Bronchial epithelial cell (primary cell): Measurements from ENCODE around the gene SGK2. TPM values are rescaled to one million over a fixed set of nuclear protein-coding genes. Genes with fewer than 3 reads are reported as not detected.

ENCODE experiments used
- DNase-seq: peaks from one replicate; pipeline ENCODE4 v3.0.0-alpha.2; 2010; ENCODE audit warnings: low read depth
- FAIRE-seq: peaks from 2 replicates; lab custom pipeline; 2011; peaks lifted over from hg19 to GRCh38; lab: Jason Lieb, UNC
- H3K27me3 ChIP-seq: 2 replicates; pipeline ENCODE4 v1.5.1; 2011; ENCODE audit warnings: low read length; ENCODE audit not compliant: control insufficient read depth, insufficient read depth
- H3K36me3 ChIP-seq: 2 replicates; pipeline ENCODE4 v1.5.1; 2011; ENCODE audit warnings: low read length; ENCODE audit not compliant: control insufficient read depth, insufficient read depth
- H3K4me3 ChIP-seq: 2 replicates; pipeline ENCODE4 v1.5.1; 2011; ENCODE audit warnings: mild to moderate bottlenecking, low read depth, low read length, control low read depth
- CTCF ChIP-seq: IDR thresholded peaks from 2 replicates; pipeline ENCODE4 v1.5.1; 2011; ENCODE audit warnings: mild to moderate bottlenecking, moderate library complexity, low read length, control low read depth, inconsistent platforms; ENCODE audit not compliant: insufficient read depth, severe bottlenecking
- total RNA-seq: library from RNA; depleted of rRNA; stranded (reverse); fragments of >200 nt; gene quantifications from 2 replicates; pipeline ENCODE4 v1.2.1, GENCODE V29; 2014

Gene SGK2
- total RNA-seq: 0.38 and 0.53 TPM in 2 replicates

- Histone ChIP-seq H3K27me3 (peaks cover 2% of the 10 kb centered on the region), H3K36me3 (no peaks in the 10 kb centered on the region), H3K4me3 (no peak within 1 kb of the TSS)
- peak; percentile 37 for DNase-seq
- no peak for TF ChIP-seq CTCF
- FAIRE-seq: no peak
Observed at GRCh38 chr20:43558412-43559146, at the start of gene SGK2. SGK2 (plus strand) TSS chr20:43559027; CDS start chr20:43566496, 7,469 bp downstream.

DNA sequence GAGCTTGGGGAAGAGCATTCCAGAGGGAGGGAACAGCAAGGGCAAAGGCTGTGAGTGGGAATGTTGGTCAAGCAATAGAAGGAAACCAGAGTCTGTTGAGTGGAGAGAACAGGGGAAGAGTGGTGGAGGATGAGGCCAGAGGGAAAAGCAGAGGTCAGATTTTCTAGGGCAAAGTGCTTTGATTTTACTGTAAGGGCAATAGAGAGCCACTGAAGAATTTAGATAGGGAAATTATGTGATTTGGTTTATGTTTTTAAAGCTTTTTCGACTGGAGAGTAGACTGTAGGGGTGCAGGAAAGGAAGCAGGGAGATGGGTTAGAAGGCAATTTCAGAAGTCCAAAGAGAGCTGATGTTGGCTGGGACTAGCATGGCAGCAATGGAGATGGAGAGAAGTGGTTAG, 46.9 kb upstream of the SGK2 start:
- no peak overlapping the region for H3K4me3 ChIP-seq
- no peak for FAIRE-seq
- DNase-seq: no peak
- peaks cover 4% of the 10 kb centered on the region for H3K27me3 ChIP-seq
- H3K36me3 ChIP-seq: no peaks in the 10 kb centered on the region
- TF ChIP-seq CTCF: no peak

- Histone ChIP-seq H3K27me3 (no peaks in the 10 kb centered on the region), H3K36me3 (no peaks in the 10 kb centered on the region), H3K4me3 (peak overlapping the region; percentile 56)
- DNase-seq: peak; percentile 27
- no peak for FAIRE-seq
- TF ChIP-seq CTCF: no peak
Observed at GRCh38 chr20:43513372-43513930, 45.4 kb upstream of the SGK2 start.

DNA sequence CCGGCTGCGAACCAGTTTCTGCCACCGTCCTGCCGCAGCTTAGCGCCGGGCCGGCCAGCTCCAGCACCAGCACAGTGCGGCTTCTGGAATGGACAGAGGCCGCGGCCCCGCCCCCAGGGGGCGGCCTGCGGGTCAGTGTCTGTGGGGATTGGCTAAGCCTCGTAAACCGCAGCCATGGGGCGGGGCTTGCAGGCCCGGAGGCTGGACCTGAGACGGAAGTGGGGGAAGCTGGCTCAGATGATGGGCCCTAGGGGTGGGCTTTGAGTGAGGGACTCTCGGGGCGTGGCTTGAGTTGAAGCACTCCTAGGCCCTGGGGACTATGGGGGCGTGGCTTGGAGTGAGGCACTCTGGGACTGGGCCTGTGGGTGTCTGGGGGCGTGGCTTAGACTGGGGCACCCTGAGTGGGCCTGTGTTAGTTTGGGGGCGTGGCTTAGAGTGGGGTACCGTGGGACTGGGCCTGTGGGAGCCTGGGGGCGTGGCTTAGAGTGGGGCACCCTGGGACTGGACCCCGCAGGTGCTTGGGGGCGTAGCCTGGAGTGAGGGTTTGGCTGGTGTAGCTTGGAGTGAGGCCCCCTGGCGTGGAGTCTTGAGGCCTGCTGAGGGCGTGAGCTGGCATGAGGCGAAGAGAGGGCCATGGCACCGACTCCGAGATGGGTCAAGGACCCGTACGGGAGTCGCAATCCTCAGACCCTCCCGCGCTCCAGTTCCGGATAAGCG, 44.7 kb upstream of the SGK2 start:
- no peak for FAIRE-seq
- Histone ChIP-seq H3K4me3 (peak overlapping the region; percentile 56), H3K27me3 (no peaks in the 10 kb centered on the region), H3K36me3 (no peaks in the 10 kb centered on the region)
- peak; percentile 90 for DNase-seq
- peak; percentile 44 for TF ChIP-seq CTCF

DNA sequence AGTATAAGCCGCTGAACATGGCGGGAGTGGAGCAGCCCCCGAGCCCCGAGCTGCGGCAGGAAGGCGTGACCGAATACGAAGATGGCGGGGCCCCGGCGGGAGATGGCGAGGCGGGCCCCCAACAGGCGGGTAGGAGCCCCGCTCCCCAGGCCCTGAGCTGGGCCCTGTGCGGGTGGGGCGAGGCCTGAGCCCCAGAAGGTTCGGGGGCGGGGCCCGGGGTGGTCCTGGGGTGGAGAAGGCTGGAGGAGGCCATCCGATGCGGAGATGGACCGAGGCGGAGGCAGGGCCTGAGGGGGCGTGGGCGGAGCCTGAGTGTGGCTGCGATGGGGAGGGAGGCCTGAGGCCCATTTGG, 44.2 kb upstream of the SGK2 start:
- TF ChIP-seq CTCF: no peak
- no peaks in the 10 kb centered on the region for H3K27me3 ChIP-seq

More for the DNA sequence above, 44.2 kb upstream of the SGK2 start:
- no peaks in the 10 kb centered on the region for H3K36me3 ChIP-seq
- DNase-seq (no peak), FAIRE-seq (no peak)
- peak overlapping the region; percentile 56 for H3K4me3 ChIP-seq
